Ramos (cell line): Measurements from ENCODE around the gene ITGB5.
"Not testable (repeated sequence)": the region's sequence is repeated elsewhere in the genome, so short reads cannot be mapped to it uniquely, and the experiment has no call there.

ENCODE experiments used
- in situ Hi-C: fragments of 300-500 bp; cut with MboI; formaldehyde crosslinking; loops from one replicate; pipeline ENCODE4 v1.14.3; 2022; ENCODE audit warnings: low sequenced_read_pairs; ENCODE audit not compliant: unreplicated experiment

ITGB5 gene

GRCh38 chr3:124839896-124840295, 47.3 kb downstream of the ITGB5 start:
- in situ Hi-C loops = no loop called here

GRCh38 chr3:124838963-124839362, 48.2 kb downstream of the ITGB5 start:
- in situ Hi-C loops = no loop called here

DNA sequence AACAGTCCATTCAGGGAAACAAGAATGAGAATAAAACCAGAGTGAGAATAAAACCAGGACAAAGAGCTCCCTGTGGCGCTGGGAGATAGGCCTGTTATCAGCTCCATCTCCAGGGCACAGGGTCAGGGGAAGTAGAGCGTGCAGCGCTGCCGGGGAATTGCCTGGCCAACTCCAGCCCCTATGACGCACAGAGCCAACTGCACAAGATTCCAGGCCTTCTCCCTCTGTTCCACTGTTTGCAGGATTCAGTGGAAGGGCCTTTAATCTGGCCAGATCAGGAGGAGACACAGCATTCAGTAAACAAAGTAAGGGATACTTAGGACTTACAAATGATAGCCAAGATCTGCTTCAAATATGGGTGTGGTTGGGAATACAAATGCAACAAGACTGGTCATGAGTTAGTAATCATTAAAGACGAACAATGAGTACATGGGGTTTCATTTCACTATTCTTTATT, 49.4 kb downstream of the ITGB5 start:
- in situ Hi-C loops = no loop called here

DNA sequence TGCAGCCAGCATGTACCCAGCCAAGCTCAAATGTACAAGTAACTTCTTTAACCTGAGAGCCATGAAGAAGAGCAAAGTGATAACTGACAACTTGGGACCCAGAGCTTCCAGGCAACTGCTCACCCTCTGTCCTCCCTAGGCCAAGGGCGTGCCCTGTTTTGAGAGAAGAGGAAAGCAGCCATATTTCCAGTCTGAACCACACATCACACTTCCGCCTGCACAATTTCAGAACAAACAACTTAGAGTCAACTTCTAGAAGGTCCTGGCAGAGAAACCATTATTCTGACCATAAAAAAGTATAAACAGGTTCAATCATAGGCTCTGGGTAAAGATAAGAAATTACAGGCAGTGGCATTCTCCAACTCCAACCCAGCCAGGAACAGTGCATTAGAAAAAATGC, 50.1 kb downstream of the ITGB5 start:
- in situ Hi-C loops = no loop called here

DNA sequence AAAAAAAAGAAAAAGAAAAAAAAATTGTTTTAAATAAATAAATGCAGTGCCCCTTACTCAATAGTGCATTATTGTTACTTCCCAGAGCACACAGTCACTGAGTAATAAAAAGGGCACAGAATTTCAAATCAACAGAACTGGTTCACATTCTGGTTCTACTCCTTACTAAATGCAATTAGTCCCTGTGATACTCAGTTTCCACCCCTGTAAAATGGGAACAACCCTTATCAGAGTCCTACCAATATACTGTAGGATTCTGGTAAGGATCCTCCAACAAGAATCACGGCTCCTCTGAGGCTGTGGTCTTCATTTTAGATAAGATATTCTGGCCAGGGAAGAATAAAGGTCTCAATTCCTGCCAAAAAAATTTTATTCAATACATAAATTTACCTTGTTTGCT, 50.7 kb downstream of the ITGB5 start:
- in situ Hi-C loops = no loop called here

DNA sequence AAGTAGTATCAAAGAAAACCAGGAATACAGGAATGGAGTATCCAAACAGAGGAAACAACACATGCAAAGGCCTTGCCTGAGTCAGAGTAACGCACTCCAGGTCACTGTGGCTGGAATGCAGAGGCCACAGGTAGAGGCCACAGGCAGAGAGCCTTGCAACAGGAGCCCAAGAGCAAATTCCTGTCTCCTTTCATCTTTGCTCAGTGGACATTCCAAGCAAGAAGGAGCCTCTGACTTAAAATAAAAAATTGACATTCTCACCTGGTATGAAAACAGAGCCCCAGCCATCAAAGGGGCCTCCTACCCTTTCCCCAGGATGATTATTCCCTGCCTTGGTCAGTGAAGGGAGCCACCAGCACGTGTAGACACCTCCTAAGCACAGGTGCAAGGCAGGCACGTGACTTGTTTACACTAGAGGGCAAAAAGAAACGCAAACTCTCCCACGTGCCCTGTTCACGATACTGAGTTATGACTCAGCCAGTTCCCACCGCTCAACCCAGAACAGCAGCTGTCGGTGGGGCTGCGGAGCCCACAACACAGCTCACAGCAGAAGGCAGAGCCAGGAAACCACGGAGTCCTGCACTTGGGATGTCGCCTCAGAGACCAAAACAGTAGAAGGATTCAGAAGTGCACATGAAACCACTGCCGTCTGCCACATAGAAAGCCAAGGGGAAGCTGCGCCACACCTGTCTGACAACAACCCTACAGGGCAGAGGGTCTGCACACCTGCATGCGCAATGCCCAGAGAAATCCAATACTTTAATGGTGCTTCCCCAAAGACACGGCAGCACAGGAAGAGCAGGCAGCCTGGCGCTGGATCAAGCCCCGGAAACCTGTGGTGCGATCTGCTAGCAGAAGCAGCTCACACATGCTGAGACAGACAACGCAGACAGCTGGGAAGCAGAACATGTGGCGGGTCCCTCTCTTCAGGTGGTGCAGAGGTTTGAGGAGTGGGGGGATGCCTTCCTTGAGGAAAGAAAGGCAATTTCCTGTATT, 52.1 kb downstream of the ITGB5 start:
- in situ Hi-C loops = no loop called here

GRCh38 chr3:124833710-124834332, 53.3 kb downstream of the ITGB5 start:
- in situ Hi-C loops = no loop called here

DNA sequence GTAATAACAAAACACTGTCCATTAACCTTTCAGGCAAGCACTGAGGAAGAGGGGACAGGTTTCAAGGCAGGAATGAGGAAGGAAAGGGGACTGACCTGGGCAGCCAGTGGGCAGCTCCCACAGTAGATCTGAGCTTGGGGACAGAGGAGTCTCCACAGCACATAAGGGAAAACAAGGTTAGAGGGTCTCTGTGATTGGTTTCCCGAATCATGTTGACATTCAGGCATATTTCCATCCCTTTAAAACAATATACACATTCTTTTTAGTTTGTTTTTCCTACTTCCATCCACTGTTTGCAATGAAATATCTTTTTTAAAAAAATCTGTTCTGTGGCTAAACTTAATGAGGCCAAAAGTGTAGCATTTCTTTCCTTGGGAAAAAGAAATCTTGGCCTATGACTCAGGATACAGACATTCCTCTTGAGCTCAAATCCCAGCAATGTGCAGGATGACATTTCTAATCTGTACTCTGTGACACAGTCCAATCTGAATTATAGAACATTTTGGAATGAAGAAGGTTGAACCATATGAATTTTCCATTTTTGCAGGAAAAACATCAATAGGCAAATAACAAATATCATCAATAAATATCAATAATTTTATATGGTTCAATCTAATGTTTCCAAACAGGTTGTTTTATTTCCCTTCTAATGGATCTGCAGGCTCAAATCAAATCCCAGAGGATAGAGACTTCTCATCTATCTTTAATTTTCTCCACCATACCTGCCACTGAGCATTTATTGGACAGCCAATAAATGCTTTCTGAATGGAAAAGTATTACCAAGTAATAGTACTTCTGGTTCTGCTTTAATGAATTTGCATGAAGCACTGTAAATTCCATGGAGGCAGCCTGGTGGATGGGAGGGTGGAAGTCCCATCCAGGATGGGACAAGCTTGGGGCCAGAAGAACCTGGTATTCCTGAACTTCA, 54.1 kb downstream of the ITGB5 start:
- in situ Hi-C loops = no loop called here

GRCh38 chr3:124831628-124832199, 55.5 kb downstream of the ITGB5 start:
- in situ Hi-C loops = no loop called here

- in situ Hi-C loops = no loop called here
Measured at GRCh38 chr3:124829819-124830554, 57.2 kb downstream of the ITGB5 start.

- in situ Hi-C loops = no loop called here
Measured at GRCh38 chr3:124829178-124829818, 57.9 kb downstream of the ITGB5 start.

- in situ Hi-C loops = not testable (repeated sequence)
Measured at GRCh38 chr3:124827476-124828206, 59.5 kb downstream of the ITGB5 start.

DNA sequence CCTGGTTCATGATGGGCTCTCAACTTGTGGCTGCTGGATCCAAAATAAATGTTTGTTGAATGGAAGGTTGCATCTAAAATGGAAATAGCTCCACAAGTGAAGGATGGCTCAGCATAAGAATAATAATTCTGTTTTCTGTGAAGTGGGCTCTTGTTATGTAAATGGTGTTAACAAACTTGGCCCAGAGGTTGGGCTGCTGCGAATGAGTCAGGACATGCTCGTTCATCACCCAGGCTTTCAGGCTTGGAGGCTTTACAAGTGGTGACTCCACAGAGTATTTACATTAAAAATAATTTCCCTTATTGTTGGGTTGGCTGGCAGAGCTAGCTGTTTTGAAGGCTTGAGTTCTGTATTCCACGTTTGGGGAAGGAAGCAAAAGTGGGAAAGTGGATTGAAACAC, 60.5 kb downstream of the ITGB5 start:
- in situ Hi-C loops = no loop called here

DNA sequence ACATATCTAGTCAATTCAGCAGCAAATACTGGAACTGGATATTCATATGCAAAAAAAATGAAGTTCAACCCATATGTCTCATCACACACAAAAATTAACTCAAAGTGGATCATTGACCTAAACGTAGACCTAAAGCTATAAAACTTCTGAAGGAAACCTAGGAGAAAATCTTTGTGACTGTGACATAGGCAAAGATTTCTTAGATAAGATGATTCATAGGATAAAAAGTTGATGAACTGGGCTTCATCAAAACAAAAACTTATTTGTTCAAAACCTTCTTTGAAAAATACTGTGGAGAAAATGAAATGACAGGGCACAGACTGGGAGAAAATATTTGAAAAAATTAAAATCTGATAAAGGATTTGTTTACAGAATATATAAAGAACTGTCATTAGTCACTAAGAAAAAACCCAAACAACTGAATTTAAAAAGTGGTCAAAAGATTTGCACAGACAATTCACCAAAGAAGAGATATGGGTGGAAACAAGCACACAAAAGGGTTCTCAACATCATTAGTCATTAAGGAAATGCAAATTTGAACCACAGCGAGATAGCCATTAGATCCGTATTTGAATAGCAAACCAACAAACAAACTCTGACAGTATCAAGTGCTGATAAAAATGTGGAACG, 62.8 kb downstream of the ITGB5 start:
- in situ Hi-C loops = no loop called here

- in situ Hi-C loops = no loop called here
Measured at GRCh38 chr3:124823648-124824047, 63.5 kb downstream of the ITGB5 start.

GRCh38 chr3:124823206-124823605, 64.0 kb downstream of the ITGB5 start:
- in situ Hi-C loops = no loop called here

DNA sequence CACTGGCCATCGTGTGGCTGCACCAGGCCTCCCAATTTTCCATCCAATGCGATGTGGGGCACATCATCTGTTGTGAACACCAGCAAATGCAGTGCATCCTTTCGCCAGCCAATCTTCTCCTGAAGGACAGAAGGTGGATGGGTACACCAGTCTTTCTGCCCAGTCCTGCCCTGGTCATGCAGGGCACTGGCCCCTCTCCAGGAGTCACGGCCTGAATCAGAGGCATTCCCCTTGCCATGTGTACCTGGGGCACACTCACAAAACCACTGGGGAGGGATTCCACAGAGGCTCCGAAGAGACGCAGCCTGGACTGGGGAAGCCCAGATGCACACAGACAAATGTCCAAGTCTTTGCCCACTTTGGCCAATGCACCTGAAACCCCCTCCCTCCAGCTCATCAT, 65.8 kb downstream of the ITGB5 start:
- in situ Hi-C loops = no loop called here
